GM19193 (cell line): Measurements from ENCODE around the gene MTMR8.

Source experiments
- POLR2A ChIP-seq: IDR thresholded peaks from 4 replicates; pipeline ENCODE4 v1.6.1; 2011; ENCODE audit not compliant: insufficient read depth, insufficient read length; ENCODE audit errors: extremely low read depth

Gene MTMR8

DNA sequence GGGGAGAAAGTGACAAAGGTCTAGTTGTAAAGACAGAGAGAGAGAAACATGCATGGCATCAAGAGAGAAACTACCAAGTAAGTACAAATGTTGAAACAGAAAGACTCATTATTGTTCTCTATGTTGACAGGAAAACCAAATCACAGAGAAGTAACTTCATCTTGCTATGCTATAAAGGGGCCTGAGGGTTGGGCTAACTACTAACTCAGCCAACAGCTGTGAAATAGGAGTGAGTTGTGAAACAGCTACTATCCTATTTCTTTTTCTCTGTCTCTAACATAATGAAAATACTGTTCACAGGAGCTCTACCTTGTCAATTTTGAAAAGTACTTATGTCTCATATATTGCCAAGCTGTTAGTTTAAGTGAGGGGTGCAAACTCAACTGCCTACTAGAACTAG lies 65.0 kb downstream of the MTMR8 start:
- TF ChIP-seq POLR2A: no peak

DNA sequence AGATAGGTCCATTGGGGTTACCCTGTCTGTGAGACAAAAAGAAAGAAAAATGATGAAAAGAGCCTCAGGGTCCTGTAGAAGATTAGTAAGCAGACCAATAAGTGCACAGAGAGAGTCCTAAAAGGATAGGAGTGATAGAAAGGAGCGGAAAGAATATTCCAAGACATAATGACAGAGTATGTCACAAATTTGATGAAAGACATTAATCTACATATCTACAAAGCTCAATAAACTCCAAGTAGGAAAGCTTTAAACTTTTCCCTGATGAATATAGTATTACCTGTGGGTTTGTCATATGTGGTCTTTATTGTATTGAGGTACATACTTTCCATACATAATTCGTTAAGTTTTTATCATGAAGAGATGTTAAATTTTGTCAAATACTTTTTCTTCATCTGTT lies 73.7 kb downstream of the MTMR8 start:
- TF ChIP-seq POLR2A: no peak

DNA sequence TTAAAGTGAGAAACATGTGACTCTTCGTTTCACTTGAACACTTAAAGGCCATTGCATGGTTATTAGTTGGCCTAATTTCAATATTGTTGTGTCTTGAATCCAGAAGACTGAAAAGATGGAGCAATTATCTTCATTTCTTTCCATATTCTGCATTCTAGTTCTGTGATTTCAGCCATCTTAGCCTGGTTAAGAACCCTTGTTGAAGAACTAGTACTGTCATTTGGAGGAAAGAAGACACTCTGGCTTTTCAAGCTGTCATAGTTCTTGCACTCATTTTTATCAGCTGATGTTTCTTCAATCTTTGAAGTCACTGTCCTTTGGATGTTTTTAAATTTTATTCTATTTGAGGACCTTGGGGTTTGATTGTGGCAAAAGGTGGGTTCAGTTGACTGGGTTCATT lies 81.6 kb downstream of the MTMR8 start:
- TF ChIP-seq POLR2A: no peak

DNA sequence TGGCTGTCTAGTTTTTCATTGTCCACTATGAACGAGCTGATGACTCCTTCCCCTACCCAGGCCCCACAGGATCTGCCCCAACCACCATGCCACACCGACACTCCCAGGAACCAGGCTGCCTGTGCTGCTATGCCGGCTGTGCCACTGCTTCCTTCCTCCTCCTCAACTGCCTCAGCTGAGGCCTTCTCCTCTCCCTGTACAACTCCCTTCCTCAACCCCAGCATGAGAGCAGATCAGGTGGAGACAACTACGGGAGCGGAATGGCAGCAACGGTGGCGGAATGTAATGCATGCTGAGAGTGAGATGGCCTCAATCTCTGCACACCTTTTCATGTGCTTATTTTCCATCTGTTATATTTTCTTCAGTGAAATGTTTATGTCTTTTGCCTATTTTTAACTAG lies 88.5 kb downstream of the MTMR8 start:
- TF ChIP-seq POLR2A: no peak

DNA sequence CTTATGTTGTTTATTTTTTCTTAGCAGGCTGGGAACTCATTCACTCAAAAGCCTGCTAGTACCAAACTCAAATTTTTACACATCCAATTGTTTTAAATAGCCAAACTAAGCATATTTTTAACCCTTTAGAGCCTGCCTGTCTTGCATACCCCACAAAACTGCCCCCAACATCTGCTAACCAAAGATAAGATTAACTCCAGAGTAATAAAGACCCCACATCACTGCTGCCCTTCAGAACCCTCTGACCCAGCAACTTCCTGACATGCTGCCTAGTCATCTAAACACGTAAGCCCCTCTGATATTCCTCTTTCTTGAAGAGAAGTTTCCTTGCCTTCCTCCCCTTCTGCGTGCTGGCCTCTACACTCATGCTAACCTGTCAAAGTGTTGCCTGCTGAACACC lies 104.1 kb downstream of the MTMR8 start:
- TF ChIP-seq POLR2A: no peak

DNA sequence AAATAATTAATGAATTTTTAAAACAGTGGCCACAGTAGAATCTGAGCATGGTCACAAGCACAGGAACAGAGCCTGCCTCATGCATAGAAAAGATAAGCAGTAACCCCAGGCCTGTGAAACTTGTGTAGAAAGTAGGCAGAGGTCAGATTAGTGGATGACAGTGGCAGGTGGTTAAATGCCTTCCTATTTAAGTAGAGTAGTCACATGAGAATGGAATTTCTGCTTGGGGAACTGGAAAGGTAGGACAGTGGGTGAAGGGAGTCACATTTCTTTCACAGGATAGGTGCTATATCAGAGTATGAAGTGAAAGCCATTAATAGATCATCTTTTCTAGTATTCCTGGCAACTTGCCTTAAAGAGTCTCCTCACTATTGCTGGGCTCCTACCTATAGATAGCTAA lies 130.0 kb downstream of the MTMR8 start:
- TF ChIP-seq POLR2A: no peak

DNA sequence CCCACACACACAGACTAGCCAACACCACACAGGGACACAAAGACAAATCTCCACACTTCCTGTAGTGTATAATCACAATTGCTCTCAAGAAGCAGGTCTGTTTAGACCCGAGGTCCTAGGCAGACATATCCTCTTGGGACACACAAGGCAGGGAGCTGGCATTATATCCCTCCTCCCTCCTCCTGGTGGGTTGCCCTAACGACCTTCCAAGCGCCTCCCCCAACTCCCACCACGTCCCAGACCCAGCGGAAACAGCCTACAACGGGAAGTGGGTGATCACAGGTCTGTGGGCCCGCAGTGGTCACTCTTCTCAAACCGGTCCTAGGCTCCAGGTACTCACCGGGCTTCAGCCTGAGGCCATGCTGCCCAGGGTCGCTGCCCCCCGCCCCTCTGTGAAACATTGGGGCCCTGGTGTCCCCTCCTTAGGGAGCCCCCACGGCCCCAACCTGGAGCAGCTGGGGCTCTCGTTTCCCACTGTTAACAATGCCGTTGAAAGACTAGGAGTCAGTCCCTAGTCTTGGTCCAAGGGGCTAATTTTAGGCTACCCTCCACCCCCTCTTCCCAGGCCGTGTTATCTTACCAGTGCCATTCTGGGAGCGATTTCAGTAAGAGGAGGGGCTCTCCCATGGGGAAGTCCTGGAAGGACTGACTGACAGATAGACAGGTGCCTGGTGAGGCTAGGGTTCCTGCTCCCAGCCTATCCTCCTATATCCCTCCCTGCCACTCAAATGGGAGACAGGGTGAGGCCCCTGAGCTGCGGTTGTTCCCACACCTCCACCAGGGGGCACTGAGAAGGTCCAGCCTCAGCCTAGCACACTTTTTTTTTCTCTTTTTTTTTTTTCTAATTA lies 164.9 kb downstream of the MTMR8 start, which contains the start of gene ASB12:
ASB12 (minus strand) TSS at position 485 of the 848 bp plus-strand sequence. CDS start 4,957 bp downstream, outside the sequence.
- TF ChIP-seq POLR2A: no peak

DNA sequence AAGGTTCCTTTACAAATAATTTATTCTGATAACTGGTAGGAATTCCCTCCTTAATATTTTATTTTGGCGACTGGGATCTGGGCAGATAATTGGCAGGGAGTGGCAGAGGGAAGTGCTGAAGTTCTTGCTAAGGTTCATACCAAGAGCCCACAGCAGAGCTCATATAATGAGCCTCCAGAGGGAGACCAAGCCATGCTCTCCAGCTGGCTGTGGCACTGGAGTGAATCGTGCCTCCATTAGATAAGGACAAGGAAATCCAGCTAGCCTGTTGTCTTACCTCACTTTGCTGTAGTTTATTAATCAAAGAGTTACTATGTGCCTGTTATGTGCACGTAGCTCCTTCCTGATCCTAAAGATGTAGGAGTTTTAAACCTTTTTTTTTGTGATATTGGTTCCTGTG lies 166.1 kb downstream of the MTMR8 start:
- no peak for TF ChIP-seq POLR2A
